ENCODE data around the gene PIK3R3.

GRCh38 chr1:46118856-46119255, 13.6 kb downstream of the PIK3R3 start:
- TF ChIP-seq CTCF (IDR thresholded peaks at IDR 0.05) (no peak), POLR2A (IDR thresholded peaks at IDR 0.05) (no peak)
